Prostate gland (tissue), 2 donors: ENCODE results near the gene IRF9.

Source experiments
- POLR2A ChIP-seq: fragments of 450-650 bp; IDR thresholded peaks from one replicate; pipeline ENCODE4 v1.6.1; 2016; ENCODE audit warnings: antibody characterized with exemption, mild to moderate bottlenecking
- POLR2AphosphoS5 ChIP-seq: sonication (generic); formaldehyde crosslinking; IDR thresholded peaks from one replicate; pipeline ENCODE4 v1.6.1; 2017; ENCODE audit warnings: antibody characterized with exemption
- TF ChIP-seq, protein P1 (sequence below), 4 experiments: fragments of 200-600 bp in 2 of 4; fragments of 450-650 bp in 2 of 4; sonication (generic) in 2 of 4; IDR thresholded peaks; 1 replicate in 3 of 4; 2 replicates in 1 of 4; pipeline ENCODE4 v1.5.1; 2016 to 2019; ENCODE audit warnings: antibody characterized with exemption in 4 of 4, mild to moderate bottlenecking in 2 of 4, moderate library complexity in 2 of 4

- TF ChIP-seq, protein P1, sequence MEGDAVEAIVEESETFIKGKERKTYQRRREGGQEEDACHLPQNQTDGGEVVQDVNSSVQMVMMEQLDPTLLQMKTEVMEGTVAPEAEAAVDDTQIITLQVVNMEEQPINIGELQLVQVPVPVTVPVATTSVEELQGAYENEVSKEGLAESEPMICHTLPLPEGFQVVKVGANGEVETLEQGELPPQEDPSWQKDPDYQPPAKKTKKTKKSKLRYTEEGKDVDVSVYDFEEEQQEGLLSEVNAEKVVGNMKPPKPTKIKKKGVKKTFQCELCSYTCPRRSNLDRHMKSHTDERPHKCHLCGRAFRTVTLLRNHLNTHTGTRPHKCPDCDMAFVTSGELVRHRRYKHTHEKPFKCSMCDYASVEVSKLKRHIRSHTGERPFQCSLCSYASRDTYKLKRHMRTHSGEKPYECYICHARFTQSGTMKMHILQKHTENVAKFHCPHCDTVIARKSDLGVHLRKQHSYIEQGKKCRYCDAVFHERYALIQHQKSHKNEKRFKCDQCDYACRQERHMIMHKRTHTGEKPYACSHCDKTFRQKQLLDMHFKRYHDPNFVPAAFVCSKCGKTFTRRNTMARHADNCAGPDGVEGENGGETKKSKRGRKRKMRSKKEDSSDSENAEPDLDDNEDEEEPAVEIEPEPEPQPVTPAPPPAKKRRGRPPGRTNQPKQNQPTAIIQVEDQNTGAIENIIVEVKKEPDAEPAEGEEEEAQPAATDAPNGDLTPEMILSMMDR (IDR thresholded peaks at IDR 0.05) = no peak
- no peak for TF ChIP-seq POLR2A
- TF ChIP-seq POLR2AphosphoS5 = no peak
Measured at GRCh38 chr14:24176599-24176998, 15.5 kb downstream of the IRF9 start.
